Hepatocyte (in vitro differentiated cells): ENCODE measurements around the gene WDPCP.

Experiments used
- CTCF ChIP-seq: fragments of 200-600 bp; sonication (generic); IDR thresholded peaks from 2 replicates; pipeline ENCODE4 v1.5.1; 2016; ENCODE audit warnings: antibody characterized with exemption, mild to moderate bottlenecking; ENCODE audit not compliant: poor library complexity
- EZH2 ChIP-seq: fragments of 200-600 bp; sonication (generic); IDR thresholded peaks from 2 replicates; pipeline ENCODE4 v1.6.1; 2016; ENCODE audit warnings: antibody characterized with exemption, mild to moderate bottlenecking, borderline replicate concordance

DNA sequence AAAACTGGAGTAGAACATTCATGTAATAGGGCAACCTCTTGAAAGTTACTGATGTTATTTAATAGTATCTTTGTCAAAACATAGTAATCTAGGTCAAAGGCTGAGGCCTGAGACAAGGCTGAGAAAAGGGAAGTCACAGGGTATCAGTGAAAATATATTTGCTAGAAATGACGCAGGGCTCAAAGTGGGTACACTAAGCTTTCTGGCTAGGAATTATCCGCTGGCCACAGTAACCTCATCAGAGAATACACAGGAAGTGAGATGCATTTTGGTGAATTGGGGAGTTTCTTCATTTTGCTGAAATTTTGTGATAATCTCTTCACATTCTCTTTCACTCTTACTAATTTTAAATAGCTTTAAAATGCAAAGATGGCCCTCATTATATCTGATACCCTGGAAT lies 330.8 kb downstream of the WDPCP start:
- TF ChIP-seq EZH2 (no peak), CTCF (no peak)
